WERI-Rb-1 (cell line): ENCODE measurements around the gene KRT1.
"Not testable (repeated sequence)": the region's sequence is repeated elsewhere in the genome, so short reads cannot be mapped to it uniquely, and the experiment has no call there.

Experiments used
- DNase-seq: peaks from one replicate; pipeline ENCODE4 v3.0.0-alpha.2; 2020
- H3K27ac ChIP-seq: fragments of 250-450 bp; sonication (Bioruptor Pico); 2 replicates; pipeline ENCODE4 v1.5.1; 2020; ENCODE audit warnings: mild to moderate bottlenecking, moderate library complexity
- H3K27me3 ChIP-seq: fragments of 250-450 bp; sonication (Bioruptor Pico); 2 replicates; pipeline ENCODE4 v1.5.1; 2021; ENCODE audit warnings: mild to moderate bottlenecking, low read depth, moderate library complexity; ENCODE audit not compliant: insufficient read depth, severe bottlenecking
- H3K36me3 ChIP-seq: fragments of 250-450 bp; sonication (Bioruptor Pico); 2 replicates; pipeline ENCODE4 v1.5.1; 2020; ENCODE audit warnings: mild to moderate bottlenecking, moderate library complexity
- H3K4me3 ChIP-seq: 2 replicates; pipeline ENCODE4 v1.5.1; 2011; ENCODE audit warnings: low read depth, mild to moderate bottlenecking, control low read depth, low read length
- H3K9me3 ChIP-seq: fragments of 250-450 bp; sonication (Bioruptor Pico); 2 replicates; pipeline ENCODE4 v1.5.1; 2021; ENCODE audit warnings: mild to moderate bottlenecking, moderate library complexity; ENCODE audit not compliant: severe bottlenecking
- TF ChIP-seq, protein P1 (sequence below): IDR thresholded peaks from 2 replicates; pipeline ENCODE4 v1.5.1; 2011; ENCODE audit warnings: low read depth, mild to moderate bottlenecking, control low read depth, inconsistent platforms, low read length

KRT1 gene

DNA sequence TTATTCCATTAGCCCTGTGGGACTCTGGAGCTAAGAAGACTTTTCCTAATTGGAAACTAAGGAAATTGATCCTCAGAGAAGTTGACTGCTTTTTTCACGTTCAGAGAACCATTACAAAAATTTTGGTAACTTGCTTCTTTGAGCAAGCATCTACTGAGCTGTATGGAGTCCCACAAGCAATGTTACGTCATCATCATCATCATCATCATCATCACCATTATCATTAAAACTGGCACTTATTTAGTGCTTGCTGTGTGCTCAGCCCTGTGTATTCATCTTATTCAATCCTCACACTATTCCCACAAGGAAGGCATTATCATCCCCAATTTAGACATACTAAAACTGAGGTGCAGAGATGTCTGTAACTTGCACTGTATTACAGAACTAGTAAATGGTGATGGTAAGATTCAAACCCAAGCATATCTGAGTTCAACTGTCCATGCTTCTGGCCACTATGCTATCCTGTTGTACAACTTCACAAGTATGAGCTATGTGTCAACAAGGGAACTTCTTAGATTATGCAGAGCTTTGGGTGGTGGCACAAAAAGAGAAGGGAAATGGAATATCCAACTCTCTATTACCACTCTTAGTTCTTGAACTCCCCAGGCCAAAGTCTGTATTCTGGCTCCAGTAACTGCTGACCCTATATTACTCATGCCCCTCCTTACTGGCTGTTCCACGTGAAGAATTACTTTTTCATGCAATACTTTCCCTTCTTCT, 6.3 kb downstream of the KRT1 start:
- DNase-seq, result no peak
- Histone ChIP-seq H3K27me3 (peaks cover 90% of the 10 kb centered on the region), H3K9me3 (no peaks in the 10 kb centered on the region), H3K27ac (no peak overlapping the region), H3K4me3 (no peak overlapping the region), H3K36me3 (no peaks in the 10 kb centered on the region)
- TF ChIP-seq, protein P1, sequence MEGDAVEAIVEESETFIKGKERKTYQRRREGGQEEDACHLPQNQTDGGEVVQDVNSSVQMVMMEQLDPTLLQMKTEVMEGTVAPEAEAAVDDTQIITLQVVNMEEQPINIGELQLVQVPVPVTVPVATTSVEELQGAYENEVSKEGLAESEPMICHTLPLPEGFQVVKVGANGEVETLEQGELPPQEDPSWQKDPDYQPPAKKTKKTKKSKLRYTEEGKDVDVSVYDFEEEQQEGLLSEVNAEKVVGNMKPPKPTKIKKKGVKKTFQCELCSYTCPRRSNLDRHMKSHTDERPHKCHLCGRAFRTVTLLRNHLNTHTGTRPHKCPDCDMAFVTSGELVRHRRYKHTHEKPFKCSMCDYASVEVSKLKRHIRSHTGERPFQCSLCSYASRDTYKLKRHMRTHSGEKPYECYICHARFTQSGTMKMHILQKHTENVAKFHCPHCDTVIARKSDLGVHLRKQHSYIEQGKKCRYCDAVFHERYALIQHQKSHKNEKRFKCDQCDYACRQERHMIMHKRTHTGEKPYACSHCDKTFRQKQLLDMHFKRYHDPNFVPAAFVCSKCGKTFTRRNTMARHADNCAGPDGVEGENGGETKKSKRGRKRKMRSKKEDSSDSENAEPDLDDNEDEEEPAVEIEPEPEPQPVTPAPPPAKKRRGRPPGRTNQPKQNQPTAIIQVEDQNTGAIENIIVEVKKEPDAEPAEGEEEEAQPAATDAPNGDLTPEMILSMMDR, result no peak

DNA sequence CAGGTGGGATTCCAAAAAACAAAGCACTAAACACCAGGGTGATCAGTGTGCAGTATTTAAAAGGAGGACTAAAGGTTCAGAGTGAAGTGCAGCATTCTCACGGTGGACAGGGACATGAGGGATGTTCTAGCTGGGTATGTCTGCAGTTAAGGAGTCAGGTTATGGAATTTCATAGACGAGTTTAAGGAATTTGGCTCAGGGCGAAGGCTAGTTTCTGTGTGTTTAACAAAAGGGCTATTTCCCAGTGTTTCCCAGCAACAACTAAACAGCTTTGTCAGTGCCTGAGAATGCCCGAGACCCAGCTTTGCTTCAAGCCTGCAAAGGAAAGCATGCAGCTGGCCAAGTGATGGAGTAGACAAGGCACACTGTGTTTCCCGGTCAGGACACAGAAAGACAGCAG, 7.0 kb downstream of the KRT1 start:
- no peak overlapping the region for H3K27ac ChIP-seq

DNA sequence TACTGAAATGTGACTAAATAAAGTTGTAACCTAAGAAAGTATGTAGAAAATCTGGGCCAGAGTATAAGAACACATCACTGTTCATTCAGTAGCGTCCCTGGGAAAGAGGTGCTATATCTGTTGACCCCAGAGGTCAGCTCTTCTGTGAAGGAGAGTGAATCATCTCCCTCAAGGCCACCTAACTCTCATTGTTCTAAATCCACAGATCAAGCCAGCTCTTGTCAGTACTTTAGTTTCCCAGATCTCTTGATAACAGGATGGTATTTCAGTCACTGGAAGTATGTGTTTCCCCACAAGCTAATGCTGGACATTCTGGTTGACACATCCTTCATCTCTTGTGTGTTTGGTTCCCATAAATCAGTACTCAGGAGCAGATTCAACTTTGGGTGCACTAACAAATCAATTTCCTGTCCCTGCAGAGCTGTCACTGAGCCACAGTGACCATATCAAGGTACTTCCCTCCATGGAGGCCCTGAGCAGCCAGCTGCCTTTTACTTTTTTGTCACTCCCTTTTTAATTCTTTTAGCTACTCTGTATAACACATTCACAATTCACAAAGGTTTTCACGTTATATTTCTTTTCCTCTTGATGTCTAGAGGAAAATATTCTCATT, 7.8 kb downstream of the KRT1 start:
- no peaks in the 10 kb centered on the region for H3K36me3 ChIP-seq
- DNase-seq, result no peak
- H3K9me3 ChIP-seq, result no peaks in the 10 kb centered on the region
- no peak overlapping the region for H3K27ac ChIP-seq
- TF ChIP-seq, protein P1, result no peak
- H3K4me3 ChIP-seq, result no peak overlapping the region
- peaks cover 90% of the 10 kb centered on the region for H3K27me3 ChIP-seq

More for the DNA sequence above, 7.0 kb downstream of the KRT1 start:
- TF ChIP-seq, protein P1, result no peak
- no peak for DNase-seq
- Histone ChIP-seq H3K4me3 (no peak overlapping the region), H3K27me3 (peaks cover 90% of the 10 kb centered on the region), H3K9me3 (no peaks in the 10 kb centered on the region), H3K36me3 (no peaks in the 10 kb centered on the region)

DNA sequence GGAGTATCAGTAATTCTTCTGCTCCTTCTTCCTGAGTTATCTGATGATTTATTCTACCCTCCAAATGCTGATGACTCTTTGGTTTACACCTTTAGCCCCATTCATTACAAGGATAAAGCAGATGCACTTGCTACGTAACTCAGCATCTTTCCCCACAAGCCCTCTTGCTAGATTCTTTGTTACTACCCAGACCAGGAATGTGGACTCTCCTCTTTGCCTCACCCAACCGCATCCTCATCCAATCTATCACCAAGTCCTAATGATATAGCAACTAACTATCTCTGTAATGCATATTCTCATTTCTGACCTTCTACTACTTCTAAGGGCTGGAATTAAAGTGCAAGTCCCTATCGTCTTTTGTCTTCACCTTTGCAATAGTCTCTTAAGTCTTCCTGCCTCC, 9.2 kb downstream of the KRT1 start:
- no peak overlapping the region for H3K4me3 ChIP-seq
- TF ChIP-seq, protein P1, result no peak

DNA sequence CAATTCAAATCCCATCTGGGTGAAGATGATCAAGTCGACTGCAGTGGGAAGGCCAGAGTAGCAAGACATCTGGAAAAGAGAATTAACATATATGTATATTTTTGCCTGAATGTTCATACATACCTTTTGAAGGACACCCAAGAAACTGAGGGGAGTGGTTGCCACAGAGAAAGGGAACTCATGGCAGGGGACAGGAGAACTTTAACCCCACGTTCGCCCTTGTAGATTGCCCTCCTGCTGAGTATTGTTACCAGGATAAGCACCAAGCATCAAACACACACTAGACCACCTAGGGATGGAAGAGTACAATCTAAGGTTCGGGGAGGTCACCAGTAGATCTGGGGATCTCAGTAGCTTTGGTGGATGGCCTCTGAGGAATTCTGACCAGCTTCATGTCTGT, 9.7 kb downstream of the KRT1 start:
- no peak for DNase-seq
- TF ChIP-seq, protein P1, result no peak
- no peaks in the 10 kb centered on the region for H3K36me3 ChIP-seq
- H3K27me3 ChIP-seq, result peaks cover 86% of the 10 kb centered on the region
- H3K9me3 ChIP-seq, result no peaks in the 10 kb centered on the region
- H3K4me3 ChIP-seq, result no peak overlapping the region
- no peak overlapping the region for H3K27ac ChIP-seq

More for the DNA sequence above, 9.2 kb downstream of the KRT1 start:
- peaks cover 86% of the 10 kb centered on the region for H3K27me3 ChIP-seq
- no peaks in the 10 kb centered on the region for H3K9me3 ChIP-seq
- DNase-seq, result no peak
- no peak overlapping the region for H3K27ac ChIP-seq
- H3K36me3 ChIP-seq, result no peaks in the 10 kb centered on the region

DNA sequence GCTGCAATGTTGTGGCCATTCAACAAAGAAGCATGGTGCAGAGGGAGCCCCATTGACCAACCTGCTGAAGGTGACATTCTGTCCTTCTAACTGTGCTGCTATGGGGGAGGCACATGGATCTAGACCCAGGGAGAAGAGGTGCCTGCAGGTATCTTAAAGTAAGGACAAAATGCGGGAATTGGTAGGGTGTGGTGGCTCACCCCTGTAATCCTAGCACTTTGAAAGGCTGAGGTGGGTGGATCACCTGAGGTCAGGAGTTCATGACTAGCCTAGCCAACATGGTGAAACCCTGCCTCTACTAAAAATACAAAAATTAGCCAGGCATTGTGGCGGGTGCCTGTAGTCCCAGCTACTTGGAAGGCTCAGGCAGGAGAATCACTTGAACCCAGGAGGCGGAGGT, 10.3 kb downstream of the KRT1 start:
- not testable (repeated sequence) for H3K27ac ChIP-seq, H3K4me3 ChIP-seq, H3K9me3 ChIP-seq, DNase-seq, H3K36me3 ChIP-seq
- H3K27me3 ChIP-seq, result peaks cover 86% of the 10 kb centered on the region
